Mesenchymal stem cell (in vitro differentiated cells and primary cell): Measurements from ENCODE around the gene AEBP2.
A peak's percentile ranks its signal among the peaks of the same experiment; 100 is the strongest.

Experiments
- DNase-seq: peaks from one replicate; pipeline ENCODE4 v3.0.0-alpha.2; 2013
- H2AFZ ChIP-seq: one replicate; pipeline ENCODE4 v1.6.1; 2013; ENCODE audit warnings: low read depth, mild to moderate bottlenecking, control low read depth, inconsistent platforms, low read length, moderate library complexity
- H2AK5ac ChIP-seq: 2 replicates; pipeline ENCODE4 v1.6.1; 2013; ENCODE audit warnings: low read length, moderate library complexity, mild to moderate bottlenecking, inconsistent platforms; ENCODE audit not compliant: severe bottlenecking
- H2BK120ac ChIP-seq: one replicate; pipeline ENCODE4 v1.6.1; 2013; ENCODE audit warnings: low read depth, mild to moderate bottlenecking, inconsistent platforms, low read length, moderate library complexity
- H2BK12ac ChIP-seq, 2 experiments: one replicate each; pipeline ENCODE4 v1.6.1; 2013; ENCODE audit warnings: inconsistent platforms in 2 of 2, low read length in 2 of 2, mild to moderate bottlenecking in 2 of 2, moderate library complexity in 2 of 2, control low read depth in 1 of 2
- H2BK15ac ChIP-seq: one replicate; pipeline ENCODE4 v1.6.1; 2013; ENCODE audit warnings: mild to moderate bottlenecking, low read depth, inconsistent platforms; ENCODE audit not compliant: poor library complexity, severe bottlenecking
- H2BK5ac ChIP-seq: 2 replicates; pipeline ENCODE4 v1.6.1; 2013; ENCODE audit warnings: low read depth, mild to moderate bottlenecking, low read length, control low read depth, inconsistent platforms; ENCODE audit not compliant: poor library complexity, severe bottlenecking
- H3K14ac ChIP-seq, 2 experiments: one replicate each; pipeline ENCODE4 v1.6.1; 2013; ENCODE audit warnings: inconsistent platforms in 2 of 2, low read length in 2 of 2, control low read depth in 1 of 2, mild to moderate bottlenecking in 1 of 2, moderate library complexity in 1 of 2
- H3K18ac ChIP-seq, 2 experiments: one replicate each; pipeline ENCODE4 v1.6.1; 2013; ENCODE audit warnings: inconsistent platforms in 2 of 2, low read length in 2 of 2, control low read depth in 1 of 2, low read depth in 1 of 2, mild to moderate bottlenecking in 1 of 2
- H3K23ac ChIP-seq, 2 experiments: one replicate each; pipeline ENCODE4 v1.6.1; 2013; ENCODE audit warnings: inconsistent platforms in 2 of 2, low read length in 2 of 2, mild to moderate bottlenecking in 2 of 2, moderate library complexity in 2 of 2, control low read depth in 1 of 2
- H3K27ac ChIP-seq: 2 replicates; pipeline ENCODE4 v1.5.1; 2013; ENCODE audit warnings: mild to moderate bottlenecking, moderate library complexity, low read length, control low read depth, inconsistent platforms; ENCODE audit not compliant: poor library complexity, severe bottlenecking
- H3K27me3 ChIP-seq, 2 experiments: 2 replicates each; pipeline versions ENCODE4 v1.6.1 to v1.7.0; 2013; ENCODE audit warnings: low read length in 2 of 2, mild to moderate bottlenecking in 2 of 2, moderate library complexity in 2 of 2, control low read depth in 1 of 2, inconsistent platforms in 1 of 2; ENCODE audit not compliant: control insufficient read depth in 1 of 2, insufficient read depth in 1 of 2
- H3K36me3 ChIP-seq, 2 experiments: 2 replicates each; pipeline versions ENCODE4 v1.6.1 to v1.7.0; 2013; ENCODE audit warnings: low read length in 2 of 2, control low read depth in 1 of 2, inconsistent platforms in 1 of 2, low read depth in 1 of 2, mild to moderate bottlenecking in 1 of 2; ENCODE audit not compliant: insufficient read depth in 2 of 2, control insufficient read depth in 1 of 2
- H3K4ac ChIP-seq, 2 experiments: one replicate each; pipeline ENCODE4 v1.6.1; 2013; ENCODE audit warnings: inconsistent platforms in 2 of 2, low read length in 2 of 2, mild to moderate bottlenecking in 2 of 2, moderate library complexity in 2 of 2, control low read depth in 1 of 2, low read depth in 1 of 2
- H3K4me1 ChIP-seq: 2 replicates; pipeline ENCODE4 v1.6.1; 2013; ENCODE audit warnings: low read depth, low read length, control low read depth; ENCODE audit not compliant: control insufficient read depth, insufficient read depth
- H3K4me2 ChIP-seq: 2 replicates; pipeline ENCODE4 v1.6.1; 2013; ENCODE audit warnings: low read length, mild to moderate bottlenecking, inconsistent platforms; ENCODE audit not compliant: poor library complexity, severe bottlenecking
- H3K4me3 ChIP-seq, 2 experiments: 2 replicates each; pipeline versions ENCODE4 v1.5.1 to v1.7.0; 2013; ENCODE audit warnings: low read length in 2 of 2, mild to moderate bottlenecking in 2 of 2, control low read depth in 1 of 2, low read depth in 1 of 2; ENCODE audit not compliant: insufficient read depth in 1 of 2
- H3K79me1 ChIP-seq: replicated peaks from 2 replicates; pipeline ENCODE4 v1.6.1; 2013; ENCODE audit warnings: mild to moderate bottlenecking, control low read depth, low read length, inconsistent platforms; ENCODE audit not compliant: poor library complexity, severe bottlenecking
- H3K9ac ChIP-seq: 2 replicates; pipeline ENCODE4 v1.7.0; 2013; ENCODE audit warnings: mild to moderate bottlenecking, low read length, moderate library complexity
- H3K9me3 ChIP-seq: 2 replicates; pipeline ENCODE4 v1.7.0; 2013; ENCODE audit warnings: mild to moderate bottlenecking, low read length; ENCODE audit not compliant: control insufficient read depth
- H4K8ac ChIP-seq: one replicate; pipeline ENCODE4 v1.6.1; 2013; ENCODE audit warnings: inconsistent platforms, mild to moderate bottlenecking, low read length, moderate library complexity
- H4K91ac ChIP-seq: one replicate; pipeline ENCODE4 v1.6.1; 2013; ENCODE audit warnings: mild to moderate bottlenecking, low read length, inconsistent platforms
- WGBS: methylation state at CpG from one replicate; pipeline ENCODE4 v1.1.7; 2013; ENCODE audit warnings: mixed read lengths; 5-methylcytosine and 5-hydroxymethylcytosine counted together

The AEBP2 gene

GRCh38 chr12:19507823-19508222, 68.5 kb downstream of the AEBP2 start:
- WGBS: 100% methylated on average over 1 of the region's 1 CpG
- H3K79me1 ChIP-seq: peaks cover 25% of the 10 kb centered on the region

GRCh38 chr12:19510461-19510860, 71.2 kb downstream of the AEBP2 start:
- Histone ChIP-seq H3K79me1 (peaks cover 21% of the 10 kb centered on the region), H3K23ac (no peak overlapping the region), H3K9ac (no peak overlapping the region), H3K27ac (no peak overlapping the region), H2BK5ac (no peak overlapping the region), H2BK15ac (no peak overlapping the region), H3K18ac (no peak overlapping the region), H3K36me3 (peaks cover 10 to 22% of the 10 kb centered on the region in 2 experiments), H3K4me2 (no peak overlapping the region), H3K9me3 (no peaks in the 10 kb centered on the region), H3K4ac (no peak overlapping the region), H2BK12ac (no peak overlapping the region), H2AK5ac (no peak overlapping the region), H2BK120ac (no peak overlapping the region), H3K4me1 (peaks cover 4% of the 10 kb centered on the region), H2AFZ (no peak overlapping the region), H4K8ac (no peak overlapping the region), H3K4me3 (no peak overlapping the region), H3K14ac (no peak overlapping the region), H3K27me3 (no peaks in the 10 kb centered on the region), H4K91ac (no peak overlapping the region)
- WGBS: 88% methylated on average over 4 of the region's 4 CpGs
- DNase-seq: no peak

More at GRCh38 chr12:19507823-19508222, 68.5 kb downstream of the AEBP2 start:
- no peak overlapping the region for H2BK120ac ChIP-seq
- no peak overlapping the region for H2BK5ac ChIP-seq
- H2AK5ac ChIP-seq: no peak overlapping the region
- H3K27me3 ChIP-seq: no peaks in the 10 kb centered on the region
- no peak overlapping the region for H4K8ac ChIP-seq
- no peak overlapping the region for H3K23ac ChIP-seq
- no peak overlapping the region for H2BK12ac ChIP-seq
- peaks cover 8 to 21% of the 10 kb centered on the region in 2 experiments for H3K36me3 ChIP-seq
- peaks cover 4% of the 10 kb centered on the region for H3K4me1 ChIP-seq
- DNase-seq: peak; percentile 20
- no peak overlapping the region for H3K18ac ChIP-seq
- H3K4ac ChIP-seq: no peak overlapping the region
- no peak overlapping the region for H3K4me2 ChIP-seq
- H3K9ac ChIP-seq: peak overlapping the region; percentile 35
- H3K4me3 ChIP-seq: no peak overlapping the region
- H2BK15ac ChIP-seq: no peak overlapping the region
- H3K14ac ChIP-seq: no peak overlapping the region
- no peak overlapping the region for H3K27ac ChIP-seq
- no peak overlapping the region for H2AFZ ChIP-seq
- no peaks in the 10 kb centered on the region for H3K9me3 ChIP-seq
- no peak overlapping the region for H4K91ac ChIP-seq

GRCh38 chr12:19515179-19515578, 75.9 kb downstream of the AEBP2 start:
- no peak overlapping the region for H2BK120ac ChIP-seq
- no peak overlapping the region for H3K9ac ChIP-seq
- H2BK15ac ChIP-seq: no peak overlapping the region
- peaks cover 3% of the 10 kb centered on the region for H3K4me1 ChIP-seq
- DNase-seq: peak; percentile 23
- H3K14ac ChIP-seq: no peak overlapping the region
- H3K23ac ChIP-seq: no peak overlapping the region
- no peak overlapping the region for H3K18ac ChIP-seq
- no peak overlapping the region for H2AFZ ChIP-seq
- 79% methylated on average over 4 of the region's 5 CpGs for WGBS
- no peak overlapping the region for H2BK12ac ChIP-seq
- no peak overlapping the region for H3K4ac ChIP-seq
- no peak overlapping the region for H3K4me3 ChIP-seq
- no peaks in the 10 kb centered on the region for H3K9me3 ChIP-seq
- no peak overlapping the region for H3K4me2 ChIP-seq
- no peak overlapping the region for H2BK5ac ChIP-seq
- H3K27me3 ChIP-seq: no peaks in the 10 kb centered on the region
- H3K27ac ChIP-seq: peak overlapping the region; percentile 37
- peaks cover 13 to 43% of the 10 kb centered on the region in 2 experiments for H3K36me3 ChIP-seq
- no peak overlapping the region for H4K8ac ChIP-seq
- H2AK5ac ChIP-seq: no peak overlapping the region
- peaks cover 16% of the 10 kb centered on the region for H3K79me1 ChIP-seq
- no peak overlapping the region for H4K91ac ChIP-seq

GRCh38 chr12:19517583-19517982, 78.3 kb downstream of the AEBP2 start:
- 100% methylated on average over 1 of the region's 1 CpG for WGBS
- H3K4me2 ChIP-seq: no peak overlapping the region
- H2AK5ac ChIP-seq: no peak overlapping the region

More at GRCh38 chr12:19517583-19517982, 78.3 kb downstream of the AEBP2 start:
- Histone ChIP-seq H4K8ac (no peak overlapping the region), H3K23ac (no peak overlapping the region), H3K14ac (no peak overlapping the region), H3K18ac (no peak overlapping the region), H3K79me1 (peaks cover 9% of the 10 kb centered on the region), H3K4ac (no peak overlapping the region), H3K4me3 (no peak overlapping the region), H3K27ac (no peak overlapping the region), H2AFZ (no peak overlapping the region), H4K91ac (no peak overlapping the region), H3K9ac (no peak overlapping the region), H2BK15ac (no peak overlapping the region), H3K27me3 (no peaks in the 10 kb centered on the region), H2BK5ac (no peak overlapping the region), H3K4me1 (no peaks in the 10 kb centered on the region), H2BK12ac (no peak overlapping the region), H3K9me3 (no peaks in the 10 kb centered on the region), H2BK120ac (no peak overlapping the region), H3K36me3 (peaks cover 10 to 41% of the 10 kb centered on the region in 2 experiments)
- DNase-seq: no peak
